Astrocyte (in vitro differentiated cells and primary cell): Measurements from ENCODE around the gene SPRED2. TPM values are rescaled to one million over a fixed set of nuclear protein-coding genes. Genes with fewer than 3 reads are reported as not detected.

Source experiments
- DNase-seq: peaks from one replicate; pipeline ENCODE4 v3.0.0-alpha.2; 2010; ENCODE audit warnings: low read depth
- FAIRE-seq: peaks from 2 replicates; lab custom pipeline; 2011; peaks lifted over from hg19 to GRCh38; lab: Jason Lieb, UNC
- H2AFZ ChIP-seq: 2 replicates; pipeline ENCODE4 v1.6.0; 2012; ENCODE audit warnings: low read depth, low read length, inconsistent platforms
- H3K27ac ChIP-seq: 2 replicates; pipeline ENCODE4 v1.5.1; 2011; ENCODE audit warnings: low read depth, low read length, inconsistent platforms
- H3K27me3 ChIP-seq: 2 replicates; pipeline ENCODE4 v1.6.0; 2011; ENCODE audit warnings: low read length, inconsistent platforms; ENCODE audit not compliant: insufficient read depth
- H3K36me3 ChIP-seq: 2 replicates; pipeline ENCODE4 v1.5.1; 2011; ENCODE audit warnings: low read length, inconsistent platforms; ENCODE audit not compliant: insufficient read depth
- H3K4me1 ChIP-seq: 2 replicates; pipeline ENCODE4 v1.5.1; 2011; ENCODE audit warnings: low read length, inconsistent platforms; ENCODE audit not compliant: insufficient read depth
- H3K4me2 ChIP-seq: 2 replicates; pipeline ENCODE4 v1.6.0; 2012; ENCODE audit warnings: low read length, inconsistent platforms
- H3K4me3 ChIP-seq: 2 replicates; pipeline ENCODE4 v1.5.1; 2011; ENCODE audit warnings: low read depth, mild to moderate bottlenecking, low read length, inconsistent platforms; ENCODE audit not compliant: insufficient read depth
- H3K79me2 ChIP-seq: 2 replicates; pipeline ENCODE4 v1.6.0; 2012; ENCODE audit warnings: mild to moderate bottlenecking, low read length, inconsistent platforms; ENCODE audit not compliant: insufficient read depth
- H3K9ac ChIP-seq: 2 replicates; pipeline ENCODE4 v1.6.0; 2012; ENCODE audit warnings: mild to moderate bottlenecking, low read length, inconsistent platforms
- H3K9me3 ChIP-seq: 2 replicates; pipeline ENCODE4 v1.5.1; 2012; ENCODE audit warnings: low read depth, mild to moderate bottlenecking, low read length, inconsistent platforms; ENCODE audit not compliant: insufficient read depth
- H4K20me1 ChIP-seq: 2 replicates; pipeline ENCODE4 v1.6.0; 2012; ENCODE audit warnings: low read length, inconsistent platforms; ENCODE audit not compliant: insufficient read depth
- H3K27ac Mint-ChIP-seq: one replicate; pipeline ENCODE4 v1.8.0; 2021; ENCODE audit warnings: mild to moderate bottlenecking, mixed read lengths; ENCODE audit not compliant: unreplicated experiment
- H3K27me3 Mint-ChIP-seq: one replicate; pipeline ENCODE4 v1.8.0; 2021; ENCODE audit warnings: low read depth, mixed read lengths; ENCODE audit not compliant: unreplicated experiment
- H3K36me3 Mint-ChIP-seq: one replicate; pipeline ENCODE4 v1.8.0; 2021; ENCODE audit warnings: low read depth, mixed read lengths; ENCODE audit not compliant: unreplicated experiment
- H3K4me1 Mint-ChIP-seq: one replicate; pipeline ENCODE4 v1.8.0; 2021; ENCODE audit warnings: low read depth, mixed read lengths; ENCODE audit not compliant: unreplicated experiment
- H3K4me3 Mint-ChIP-seq: one replicate; pipeline ENCODE4 v1.8.0; 2021; ENCODE audit warnings: mild to moderate bottlenecking, moderate library complexity, mixed read lengths; ENCODE audit not compliant: unreplicated experiment
- H3K9me3 Mint-ChIP-seq: one replicate; pipeline ENCODE4 v1.8.0; 2021; ENCODE audit warnings: mild to moderate bottlenecking, mixed read lengths; ENCODE audit not compliant: unreplicated experiment
- EZH2 ChIP-seq: IDR thresholded peaks from 2 replicates; pipeline ENCODE4 v1.6.1; 2012; ENCODE audit warnings: mild to moderate bottlenecking, low read length, inconsistent platforms; ENCODE audit not compliant: insufficient read depth
- total RNA-seq: library from RNA; stranded (reverse); gene quantifications from 2 replicates; pipeline ENCODE4 v1.2.1, GENCODE V29; 2021
- TF ChIP-seq, protein P1 (sequence below): IDR thresholded peaks from 2 replicates; pipeline ENCODE4 v1.5.1; 2011; ENCODE audit warnings: low read depth, mild to moderate bottlenecking, inconsistent platforms, low read length, moderate library complexity; ENCODE audit not compliant: insufficient read depth

SPRED2 gene
- total RNA-seq, 1 donor from 2014 or later: 47.3 TPM

DNA sequence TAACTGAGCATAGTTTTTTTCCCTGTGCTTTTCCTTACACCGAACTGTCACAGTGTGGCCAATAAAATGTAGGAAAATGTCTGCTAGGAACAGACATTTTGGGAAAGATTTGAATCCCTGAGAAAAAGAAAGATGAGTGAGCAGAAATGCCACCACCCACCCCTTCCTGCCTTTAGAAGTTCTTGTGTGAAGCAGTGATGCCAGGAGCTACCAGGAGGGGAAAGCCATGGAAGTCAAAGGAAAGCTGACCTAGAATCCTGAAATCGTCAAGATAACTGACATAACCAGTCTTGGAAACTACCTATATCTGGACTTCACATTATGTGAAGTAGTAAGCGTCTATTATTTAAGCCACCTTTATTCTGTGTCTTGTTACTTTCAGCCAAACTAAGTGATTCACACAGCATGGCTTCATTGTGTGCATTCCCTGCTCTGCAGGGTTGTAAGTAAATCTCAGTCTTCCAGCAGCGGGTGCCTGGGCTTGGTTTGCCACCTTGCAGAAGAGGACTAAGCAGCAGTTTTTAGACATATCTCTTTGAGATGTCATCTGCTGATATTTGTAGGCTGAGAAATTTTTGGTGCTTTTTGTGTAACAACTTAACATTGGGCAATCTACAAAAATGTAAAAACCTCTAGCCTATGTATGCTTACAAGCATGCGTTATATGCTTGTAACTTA is 11.2 kb upstream of the SPRED2 start:
- H4K20me1 ChIP-seq: no peaks in the 10 kb centered on the region
- no peak for DNase-seq

DNA sequence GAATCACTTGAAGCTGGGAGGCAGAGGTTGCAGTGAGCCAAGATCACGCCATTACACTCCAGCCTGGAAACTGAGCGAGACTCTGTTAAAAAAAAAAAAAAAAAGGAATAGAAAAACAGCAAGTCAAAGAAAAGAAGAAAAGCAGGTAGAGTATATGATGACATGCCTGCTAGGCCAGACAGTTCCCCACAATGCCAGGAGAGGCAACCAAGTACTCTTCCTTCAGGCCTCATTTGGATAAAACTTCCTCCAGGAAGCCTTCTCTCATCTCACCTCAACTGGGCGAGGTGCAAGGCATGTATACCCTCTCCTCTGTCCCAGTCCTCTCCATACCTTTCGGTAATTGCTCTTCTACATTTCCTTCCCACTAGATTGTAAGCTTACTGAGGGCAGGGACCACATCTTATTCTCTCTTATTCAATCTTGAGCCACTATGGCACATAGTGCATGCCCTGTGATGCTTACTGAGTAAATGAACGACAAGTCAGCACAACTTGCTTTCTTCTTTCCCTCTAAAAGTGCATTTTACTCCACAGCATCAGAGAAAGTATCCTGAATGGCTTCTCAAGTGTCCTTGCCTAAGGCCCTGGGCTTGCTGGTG is 10.1 kb upstream of the SPRED2 start:
- Histone ChIP-seq H3K4me3 (no peak overlapping the region), H3K27ac (no peak overlapping the region), H3K27me3 (no peaks in the 10 kb centered on the region), H3K79me2 (no peaks in the 10 kb centered on the region), H3K9ac (no peak overlapping the region), H2AFZ (no peak overlapping the region), H3K4me2 (no peak overlapping the region), H3K4me1 (no peaks in the 10 kb centered on the region), H3K36me3 (no peaks in the 10 kb centered on the region), H4K20me1 (no peaks in the 10 kb centered on the region), H3K9me3 (no peaks in the 10 kb centered on the region)
- Mint-ChIP-seq H3K27ac (peak overlapping the region; percentile 24), H3K36me3 (no peaks in the 10 kb centered on the region), H3K27me3 (no peaks in the 10 kb centered on the region), H3K4me3 (no peak overlapping the region), H3K9me3 (no peaks in the 10 kb centered on the region), H3K4me1 (peaks cover 23% of the 10 kb centered on the region)
- TF ChIP-seq EZH2: no peak
- TF ChIP-seq, protein P1, sequence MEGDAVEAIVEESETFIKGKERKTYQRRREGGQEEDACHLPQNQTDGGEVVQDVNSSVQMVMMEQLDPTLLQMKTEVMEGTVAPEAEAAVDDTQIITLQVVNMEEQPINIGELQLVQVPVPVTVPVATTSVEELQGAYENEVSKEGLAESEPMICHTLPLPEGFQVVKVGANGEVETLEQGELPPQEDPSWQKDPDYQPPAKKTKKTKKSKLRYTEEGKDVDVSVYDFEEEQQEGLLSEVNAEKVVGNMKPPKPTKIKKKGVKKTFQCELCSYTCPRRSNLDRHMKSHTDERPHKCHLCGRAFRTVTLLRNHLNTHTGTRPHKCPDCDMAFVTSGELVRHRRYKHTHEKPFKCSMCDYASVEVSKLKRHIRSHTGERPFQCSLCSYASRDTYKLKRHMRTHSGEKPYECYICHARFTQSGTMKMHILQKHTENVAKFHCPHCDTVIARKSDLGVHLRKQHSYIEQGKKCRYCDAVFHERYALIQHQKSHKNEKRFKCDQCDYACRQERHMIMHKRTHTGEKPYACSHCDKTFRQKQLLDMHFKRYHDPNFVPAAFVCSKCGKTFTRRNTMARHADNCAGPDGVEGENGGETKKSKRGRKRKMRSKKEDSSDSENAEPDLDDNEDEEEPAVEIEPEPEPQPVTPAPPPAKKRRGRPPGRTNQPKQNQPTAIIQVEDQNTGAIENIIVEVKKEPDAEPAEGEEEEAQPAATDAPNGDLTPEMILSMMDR: no peak
- no peak for DNase-seq
- no peak for FAIRE-seq

More for the DNA sequence above, 11.2 kb upstream of the SPRED2 start:
- no peaks in the 10 kb centered on the region for H3K9me3 ChIP-seq
- peaks cover 13% of the 10 kb centered on the region for H3K4me1 Mint-ChIP-seq
- no peak overlapping the region for H3K4me3 ChIP-seq
- H3K9me3 Mint-ChIP-seq: no peaks in the 10 kb centered on the region
- H3K27me3 ChIP-seq: no peaks in the 10 kb centered on the region
- no peak for TF ChIP-seq EZH2
- TF ChIP-seq, protein P1: no peak
- H3K79me2 ChIP-seq: no peaks in the 10 kb centered on the region
- no peak overlapping the region for H2AFZ ChIP-seq
- H3K27ac Mint-ChIP-seq: peak overlapping the region; percentile 24
- no peak overlapping the region for H3K27ac ChIP-seq
- no peaks in the 10 kb centered on the region for H3K27me3 Mint-ChIP-seq
- H3K4me2 ChIP-seq: no peak overlapping the region
- no peaks in the 10 kb centered on the region for H3K4me1 ChIP-seq
- no peak overlapping the region for H3K9ac ChIP-seq
- H3K36me3 Mint-ChIP-seq: no peaks in the 10 kb centered on the region
- FAIRE-seq: no peak
- no peaks in the 10 kb centered on the region for H3K36me3 ChIP-seq
- H3K4me3 Mint-ChIP-seq: no peak overlapping the region
